SU-DHL-6 (cell line): ENCODE data around the gene KAT2B.

ENCODE experiments used
- H2AFZ ChIP-seq: fragments of 200-600 bp; sonication (generic); 2 replicates; pipeline ENCODE4 v1.6.1; 2014; ENCODE audit warnings: low read depth, mild to moderate bottlenecking, moderate library complexity, mixed read lengths, antibody characterized with exemption, low read length; ENCODE audit not compliant: severe bottlenecking
- H3F3A ChIP-seq: fragments of 200-600 bp; shearing (Covaris generic); 2 replicates; pipeline ENCODE4 v1.6.0; 2016; ENCODE audit warnings: antibody characterized with exemption, mild to moderate bottlenecking; ENCODE audit not compliant: insufficient read depth
- H3K27ac ChIP-seq: fragments of 200-600 bp; sonication (generic); 2 replicates; pipeline ENCODE4 v1.5.1; 2016; ENCODE audit warnings: low read depth, mild to moderate bottlenecking, low read length, moderate library complexity, mixed read lengths
- H3K27me3 ChIP-seq: fragments of 200-600 bp; sonication (generic), shearing (Covaris generic); 2 replicates; pipeline ENCODE4 v1.6.0; 2014; ENCODE audit warnings: mild to moderate bottlenecking, low read length
- H3K36me3 ChIP-seq: fragments of 200-600 bp; sonication (generic); 2 replicates; pipeline ENCODE4 v1.6.1; 2014; ENCODE audit warnings: mild to moderate bottlenecking, low read length, mixed read lengths
- H3K4me2 ChIP-seq: fragments of 300-600, 200-600 bp; shearing (Covaris generic), sonication (generic); 2 replicates; pipeline ENCODE4 v1.6.0; 2014; ENCODE audit warnings: low read length, low read depth, mild to moderate bottlenecking; ENCODE audit not compliant: poor library complexity, severe bottlenecking
- H3K4me3 ChIP-seq: fragments of 200-600 bp; sonication (generic); 2 replicates; pipeline ENCODE4 v1.5.1; 2014; ENCODE audit warnings: antibody characterized with exemption, low read length, mild to moderate bottlenecking, mixed read lengths; ENCODE audit not compliant: insufficient read depth, poor library complexity, severe bottlenecking
- H3K79me2 ChIP-seq: fragments of 200-600 bp; sonication (generic); 2 replicates; pipeline ENCODE4 v1.6.1; 2014; ENCODE audit warnings: mild to moderate bottlenecking, low read length, moderate library complexity; ENCODE audit not compliant: insufficient read depth
- H3K9ac ChIP-seq: fragments of 200-600 bp; sonication (generic); 2 replicates; pipeline ENCODE4 v1.7.0; 2014; ENCODE audit warnings: mild to moderate bottlenecking, low read length
- H3K9me2 ChIP-seq: fragments of 200-600 bp; sonication (generic); replicated peaks from 2 replicates; pipeline ENCODE4 v1.6.1; 2014; ENCODE audit warnings: low read length; ENCODE audit not compliant: insufficient read depth
- H3K9me3 ChIP-seq: fragments of 200-600 bp; sonication (generic); 2 replicates; pipeline ENCODE4 v1.6.1; 2014; ENCODE audit warnings: low read length, mixed read lengths; ENCODE audit not compliant: insufficient read depth
- H4K20me1 ChIP-seq: fragments of 200-600 bp; sonication (generic); 2 replicates; pipeline ENCODE4 v1.6.1; 2014; ENCODE audit warnings: low read depth, mild to moderate bottlenecking, antibody characterized with exemption, low read length, moderate library complexity, mixed read lengths
- CTCF ChIP-seq: fragments of 200-600 bp; sonication (generic); IDR thresholded peaks from one replicate; pipeline ENCODE4 v1.5.1; 2017; ENCODE audit warnings: antibody characterized with exemption, mild to moderate bottlenecking, low read length, moderate library complexity; ENCODE audit not compliant: insufficient read depth, poor library complexity, severe bottlenecking
- EZH2phosphoT487 ChIP-seq: fragments of 200-600 bp; sonication (generic), shearing (Covaris generic); conservative IDR thresholded peaks from 2 replicates; pipeline ENCODE4 v1.6.1; 2018; ENCODE audit warnings: mild to moderate bottlenecking, antibody characterized with exemption, low read length, moderate library complexity, mixed read lengths

KAT2B gene

GRCh38 chr3:20041197-20041780 is 1.0 kb downstream of the KAT2B start:
- no peaks in the 10 kb centered on the region for H3K27me3 ChIP-seq
- H3K4me2 ChIP-seq, result peak overlapping the region; percentile 96
- H2AFZ ChIP-seq, result peak overlapping the region; percentile 91
- no peaks in the 10 kb centered on the region for H3K36me3 ChIP-seq
- no peaks in the 10 kb centered on the region for H3K9me3 ChIP-seq
- peaks cover 53% of the 10 kb centered on the region for H3K79me2 ChIP-seq
- no peak for TF ChIP-seq CTCF
- TF ChIP-seq EZH2phosphoT487, result no peak
- peak overlapping the region; percentile 97 for H3K27ac ChIP-seq
- peaks cover 3% of the 10 kb centered on the region; the same call in 1 of the 2 replicates for H4K20me1 ChIP-seq
- H3K9me2 ChIP-seq, result no peaks in the 10 kb centered on the region
- H3K9ac ChIP-seq, result peak overlapping the region; percentile 92
- H3K4me3 ChIP-seq, result peak overlapping the region; percentile 95
- peaks cover 25% of the 10 kb centered on the region for H3F3A ChIP-seq

- no peaks in the 10 kb centered on the region for H3K9me2 ChIP-seq
- H3K36me3 ChIP-seq, result no peaks in the 10 kb centered on the region
- H3K27me3 ChIP-seq, result no peaks in the 10 kb centered on the region
- H3K4me3 ChIP-seq, result no peak overlapping the region
- no peaks in the 10 kb centered on the region for H3K9me3 ChIP-seq
- no peak overlapping the region; the same call in 1 of the 2 replicates for H3K27ac ChIP-seq
- H2AFZ ChIP-seq, result no peak overlapping the region
- peaks cover 64% of the 10 kb centered on the region for H3K79me2 ChIP-seq
- peaks cover 3% of the 10 kb centered on the region; the same call in 1 of the 2 replicates for H4K20me1 ChIP-seq
- no peak overlapping the region for H3K9ac ChIP-seq
- no peak for TF ChIP-seq EZH2phosphoT487
- no peak for TF ChIP-seq CTCF
- H3K4me2 ChIP-seq, result peak overlapping the region; percentile 96
- peaks cover 27% of the 10 kb centered on the region for H3F3A ChIP-seq
Observed at GRCh38 chr3:20042331-20042730, 2.1 kb downstream of the KAT2B start.

- H3K9me3 ChIP-seq, result no peaks in the 10 kb centered on the region
- no peaks in the 10 kb centered on the region for H3K36me3 ChIP-seq
- H3K27me3 ChIP-seq, result no peaks in the 10 kb centered on the region
- H3K79me2 ChIP-seq, result peaks cover 74% of the 10 kb centered on the region
- no peaks in the 10 kb centered on the region for H3K9me2 ChIP-seq
- H3K9ac ChIP-seq, result peak overlapping the region; percentile 39
- H4K20me1 ChIP-seq, result peaks cover 3% of the 10 kb centered on the region; the same call in 1 of the 2 replicates
- H3K4me3 ChIP-seq, result peak overlapping the region; percentile 39
- H2AFZ ChIP-seq, result no peak overlapping the region
- no peak overlapping the region for H3K27ac ChIP-seq
- peaks cover 37% of the 10 kb centered on the region for H3F3A ChIP-seq
- peak overlapping the region; percentile 96 for H3K4me2 ChIP-seq
- no peak for TF ChIP-seq EZH2phosphoT487
- no peak for TF ChIP-seq CTCF
Observed at GRCh38 chr3:20043396-20043795, 3.1 kb downstream of the KAT2B start.
